HepG2 (cell line): ENCODE results near the gene NEDD8. TPM values are rescaled to one million over a fixed set of nuclear protein-coding genes. Genes with fewer than 3 reads are reported as not detected.

Experiments
- KAT8 ChIP-seq: IDR thresholded peaks from 2 replicates; pipeline ENCODE4 v1.6.1; 2016; ENCODE audit warnings: missing genetic modification reagents, missing compliant biosample characterization
- ONECUT2 ChIP-seq: sonication (generic); formaldehyde crosslinking; IDR thresholded peaks from 2 replicates; pipeline ENCODE4 v1.4.0; 2020; ENCODE audit warnings: missing genetic modification reagents
- RCOR2 ChIP-seq: IDR thresholded peaks from 2 replicates; pipeline ENCODE4 v1.6.1; 2016; ENCODE audit warnings: missing biosample characterization, missing genetic modification reagents
- SIN3B ChIP-seq: fragments of 150-350 bp; IDR thresholded peaks from 2 replicates; pipeline ENCODE4 v1.6.1; 2014; ENCODE audit warnings: low read length
- U2AF1 ChIP-seq: fragments of 200-400 bp; formaldehyde crosslinking; optimal IDR thresholded peaks from 2 replicates; pipeline ENCODE3; 2017; ENCODE audit warnings: mild to moderate bottlenecking, low read depth, low read length
- ZNF460 ChIP-seq: sonication (generic); formaldehyde crosslinking; IDR thresholded peaks from 2 replicates; pipeline ENCODE4 v1.5.1; 2020; ENCODE audit warnings: missing genetic modification reagents, mild to moderate bottlenecking, borderline replicate concordance
- ZNF503 ChIP-seq: sonication (generic); formaldehyde crosslinking; IDR thresholded peaks from 2 replicates; pipeline ENCODE4 v1.4.0; 2020; ENCODE audit warnings: missing genetic modification reagents
- ZNF713 ChIP-seq: sonication (generic); formaldehyde crosslinking; IDR thresholded peaks from 2 replicates; pipeline ENCODE4 v1.4.0; 2020; ENCODE audit warnings: mild to moderate bottlenecking, missing genetic modification reagents
- ZNF740 ChIP-seq: sonication (generic); formaldehyde crosslinking; IDR thresholded peaks from 2 replicates; pipeline ENCODE4 v1.4.0; 2020; ENCODE audit warnings: missing genetic modification reagents
- polyA plus RNA-seq, 8 experiments: library from polyadenylated mRNA; depleted of rRNA in 3 of 8; stranded (reverse) in 7 of 8; unstranded in 1 of 8; fragments of >200 nt; fragmentation: Illumina TruSeq in 4 of 8; extraction: Trizol in 4 of 8; gene quantifications; 2 replicates each; pipeline versions ENCODE4 v1.2.1 to v1.2.3, GENCODE V29; 2011 to 2016; ENCODE audit warnings: low read depth in 4 of 8, missing spikeins in 1 of 8, mixed read lengths in 1 of 8; ENCODE audit not compliant: insufficient read depth in 1 of 8
- total RNA-seq, 5 experiments: library from RNA; depleted of rRNA; stranded (reverse); fragments of >200 nt; fragmentation: Illumina TruSeq; extraction: Trizol; gene quantifications; 2 replicates each; pipeline ENCODE4 v1.2.3, GENCODE V29; 2016; ENCODE audit warnings: low read depth in 1 of 5
- TF ChIP-seq, protein P1 (sequence below): sonication (generic); formaldehyde crosslinking; IDR thresholded peaks from 2 replicates; pipeline ENCODE4 v1.4.0; 2020; ENCODE audit warnings: missing genetic modification reagents
- TF ChIP-seq, protein P2 (sequence below): IDR thresholded peaks from 2 replicates; pipeline ENCODE4 v1.6.1; 2016; ENCODE audit warnings: missing compliant biosample characterization, missing genetic modification reagents, borderline replicate concordance
- TF ChIP-seq, protein P3 (sequence below): sonication (generic); formaldehyde crosslinking; IDR thresholded peaks from 2 replicates; pipeline ENCODE4 v1.4.0; 2020; ENCODE audit warnings: missing genetic modification reagents
- TF ChIP-seq, protein P4 (sequence below): sonication (generic); formaldehyde crosslinking; IDR thresholded peaks from 2 replicates; pipeline ENCODE4 v1.5.1; 2020; ENCODE audit warnings: missing genetic modification reagents, mild to moderate bottlenecking, borderline replicate concordance

NEDD8 gene
- total and polyA plus RNA-seq, 2 of the 13 experiments (the other 11 are each of a cell fraction or from before 2014, with no cell fraction given) = 535 to 713 TPM

- TF ChIP-seq, protein P1, sequence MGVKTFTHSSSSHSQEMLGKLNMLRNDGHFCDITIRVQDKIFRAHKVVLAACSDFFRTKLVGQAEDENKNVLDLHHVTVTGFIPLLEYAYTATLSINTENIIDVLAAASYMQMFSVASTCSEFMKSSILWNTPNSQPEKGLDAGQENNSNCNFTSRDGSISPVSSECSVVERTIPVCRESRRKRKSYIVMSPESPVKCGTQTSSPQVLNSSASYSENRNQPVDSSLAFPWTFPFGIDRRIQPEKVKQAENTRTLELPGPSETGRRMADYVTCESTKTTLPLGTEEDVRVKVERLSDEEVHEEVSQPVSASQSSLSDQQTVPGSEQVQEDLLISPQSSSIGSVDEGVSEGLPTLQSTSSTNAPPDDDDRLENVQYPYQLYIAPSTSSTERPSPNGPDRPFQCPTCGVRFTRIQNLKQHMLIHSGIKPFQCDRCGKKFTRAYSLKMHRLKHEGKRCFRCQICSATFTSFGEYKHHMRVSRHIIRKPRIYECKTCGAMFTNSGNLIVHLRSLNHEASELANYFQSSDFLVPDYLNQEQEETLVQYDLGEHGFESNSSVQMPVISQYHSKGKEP (CRISPR knock-in tag) = no peak; the same call in none of the 2 replicates
- no peak; the same call in 1 of the 2 replicates for TF ChIP-seq ZNF460
- 0 out of 2 replicates have a peak, but pooled peaks have one; percentile 65 for TF ChIP-seq ZNF503 (CRISPR knock-in tag)
- TF ChIP-seq, protein P2, sequence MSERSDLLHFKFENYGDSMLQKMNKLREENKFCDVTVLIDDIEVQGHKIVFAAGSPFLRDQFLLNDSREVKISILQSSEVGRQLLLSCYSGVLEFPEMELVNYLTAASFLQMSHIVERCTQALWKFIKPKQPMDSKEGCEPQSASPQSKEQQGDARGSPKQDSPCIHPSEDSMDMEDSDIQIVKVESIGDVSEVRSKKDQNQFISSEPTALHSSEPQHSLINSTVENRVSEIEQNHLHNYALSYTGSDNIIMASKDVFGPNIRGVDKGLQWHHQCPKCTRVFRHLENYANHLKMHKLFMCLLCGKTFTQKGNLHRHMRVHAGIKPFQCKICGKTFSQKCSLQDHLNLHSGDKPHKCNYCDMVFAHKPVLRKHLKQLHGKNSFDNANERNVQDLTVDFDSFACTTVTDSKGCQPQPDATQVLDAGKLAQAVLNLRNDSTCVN (CRISPR knock-in tag) = peak; percentile 67; the same call in 1 of the 2 replicates
- TF ChIP-seq ZNF713 = 0 out of 2 replicates have a peak, but pooled peaks have one; percentile 8
- TF ChIP-seq U2AF1 = peak; percentile 96
- peak; percentile 11; the same call in 1 of the 2 replicates for TF ChIP-seq ZNF740 (CRISPR knock-in tag)
- peak; percentile 70; the same call in 1 of the 2 replicates for TF ChIP-seq SIN3B
- TF ChIP-seq, protein P3, sequence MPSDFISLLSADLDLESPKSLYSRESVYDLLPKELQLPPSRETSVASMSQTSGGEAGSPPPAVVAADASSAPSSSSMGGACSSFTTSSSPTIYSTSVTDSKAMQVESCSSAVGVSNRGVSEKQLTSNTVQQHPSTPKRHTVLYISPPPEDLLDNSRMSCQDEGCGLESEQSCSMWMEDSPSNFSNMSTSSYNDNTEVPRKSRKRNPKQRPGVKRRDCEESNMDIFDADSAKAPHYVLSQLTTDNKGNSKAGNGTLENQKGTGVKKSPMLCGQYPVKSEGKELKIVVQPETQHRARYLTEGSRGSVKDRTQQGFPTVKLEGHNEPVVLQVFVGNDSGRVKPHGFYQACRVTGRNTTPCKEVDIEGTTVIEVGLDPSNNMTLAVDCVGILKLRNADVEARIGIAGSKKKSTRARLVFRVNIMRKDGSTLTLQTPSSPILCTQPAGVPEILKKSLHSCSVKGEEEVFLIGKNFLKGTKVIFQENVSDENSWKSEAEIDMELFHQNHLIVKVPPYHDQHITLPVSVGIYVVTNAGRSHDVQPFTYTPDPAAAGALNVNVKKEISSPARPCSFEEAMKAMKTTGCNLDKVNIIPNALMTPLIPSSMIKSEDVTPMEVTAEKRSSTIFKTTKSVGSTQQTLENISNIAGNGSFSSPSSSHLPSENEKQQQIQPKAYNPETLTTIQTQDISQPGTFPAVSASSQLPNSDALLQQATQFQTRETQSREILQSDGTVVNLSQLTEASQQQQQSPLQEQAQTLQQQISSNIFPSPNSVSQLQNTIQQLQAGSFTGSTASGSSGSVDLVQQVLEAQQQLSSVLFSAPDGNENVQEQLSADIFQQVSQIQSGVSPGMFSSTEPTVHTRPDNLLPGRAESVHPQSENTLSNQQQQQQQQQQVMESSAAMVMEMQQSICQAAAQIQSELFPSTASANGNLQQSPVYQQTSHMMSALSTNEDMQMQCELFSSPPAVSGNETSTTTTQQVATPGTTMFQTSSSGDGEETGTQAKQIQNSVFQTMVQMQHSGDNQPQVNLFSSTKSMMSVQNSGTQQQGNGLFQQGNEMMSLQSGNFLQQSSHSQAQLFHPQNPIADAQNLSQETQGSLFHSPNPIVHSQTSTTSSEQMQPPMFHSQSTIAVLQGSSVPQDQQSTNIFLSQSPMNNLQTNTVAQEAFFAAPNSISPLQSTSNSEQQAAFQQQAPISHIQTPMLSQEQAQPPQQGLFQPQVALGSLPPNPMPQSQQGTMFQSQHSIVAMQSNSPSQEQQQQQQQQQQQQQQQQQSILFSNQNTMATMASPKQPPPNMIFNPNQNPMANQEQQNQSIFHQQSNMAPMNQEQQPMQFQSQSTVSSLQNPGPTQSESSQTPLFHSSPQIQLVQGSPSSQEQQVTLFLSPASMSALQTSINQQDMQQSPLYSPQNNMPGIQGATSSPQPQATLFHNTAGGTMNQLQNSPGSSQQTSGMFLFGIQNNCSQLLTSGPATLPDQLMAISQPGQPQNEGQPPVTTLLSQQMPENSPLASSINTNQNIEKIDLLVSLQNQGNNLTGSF (CRISPR knock-in tag) = peak; percentile 90
- TF ChIP-seq RCOR2 (CRISPR knock-in tag) = no peak
- TF ChIP-seq ONECUT2 = no peak
- TF ChIP-seq, protein P4, sequence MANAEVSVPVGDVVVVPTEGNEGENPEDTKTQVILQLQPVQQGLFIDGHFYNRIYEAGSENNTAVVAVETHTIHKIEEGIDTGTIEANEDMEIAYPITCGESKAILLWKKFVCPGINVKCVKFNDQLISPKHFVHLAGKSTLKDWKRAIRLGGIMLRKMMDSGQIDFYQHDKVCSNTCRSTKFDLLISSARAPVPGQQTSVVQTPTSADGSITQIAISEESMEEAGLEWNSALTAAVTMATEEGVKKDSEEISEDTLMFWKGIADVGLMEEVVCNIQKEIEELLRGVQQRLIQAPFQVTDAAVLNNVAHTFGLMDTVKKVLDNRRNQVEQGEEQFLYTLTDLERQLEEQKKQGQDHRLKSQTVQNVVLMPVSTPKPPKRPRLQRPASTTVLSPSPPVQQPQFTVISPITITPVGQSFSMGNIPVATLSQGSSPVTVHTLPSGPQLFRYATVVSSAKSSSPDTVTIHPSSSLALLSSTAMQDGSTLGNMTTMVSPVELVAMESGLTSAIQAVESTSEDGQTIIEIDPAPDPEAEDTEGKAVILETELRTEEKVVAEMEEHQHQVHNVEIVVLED (CRISPR knock-in tag) = peak; percentile 91; the same call in 1 of the 2 replicates
- TF ChIP-seq KAT8 (CRISPR knock-in tag) = peak; percentile 94
Measured at GRCh38 chr14:24232645-24233537, 724 bp upstream of the NEDD8 start, which contains the start of gene GMPR2 (continued).
